ENCODE data around the gene TJP3. TPM values are rescaled to one million over a fixed set of nuclear protein-coding genes. Genes with fewer than 3 reads are reported as not detected.

TJP3 gene
- total RNA-seq, 4 donors from 2014 or later = 29.7 to 43.7 (median 39.8) TPM

- TF ChIP-seq, protein P1, sequence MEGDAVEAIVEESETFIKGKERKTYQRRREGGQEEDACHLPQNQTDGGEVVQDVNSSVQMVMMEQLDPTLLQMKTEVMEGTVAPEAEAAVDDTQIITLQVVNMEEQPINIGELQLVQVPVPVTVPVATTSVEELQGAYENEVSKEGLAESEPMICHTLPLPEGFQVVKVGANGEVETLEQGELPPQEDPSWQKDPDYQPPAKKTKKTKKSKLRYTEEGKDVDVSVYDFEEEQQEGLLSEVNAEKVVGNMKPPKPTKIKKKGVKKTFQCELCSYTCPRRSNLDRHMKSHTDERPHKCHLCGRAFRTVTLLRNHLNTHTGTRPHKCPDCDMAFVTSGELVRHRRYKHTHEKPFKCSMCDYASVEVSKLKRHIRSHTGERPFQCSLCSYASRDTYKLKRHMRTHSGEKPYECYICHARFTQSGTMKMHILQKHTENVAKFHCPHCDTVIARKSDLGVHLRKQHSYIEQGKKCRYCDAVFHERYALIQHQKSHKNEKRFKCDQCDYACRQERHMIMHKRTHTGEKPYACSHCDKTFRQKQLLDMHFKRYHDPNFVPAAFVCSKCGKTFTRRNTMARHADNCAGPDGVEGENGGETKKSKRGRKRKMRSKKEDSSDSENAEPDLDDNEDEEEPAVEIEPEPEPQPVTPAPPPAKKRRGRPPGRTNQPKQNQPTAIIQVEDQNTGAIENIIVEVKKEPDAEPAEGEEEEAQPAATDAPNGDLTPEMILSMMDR (IDR thresholded peaks at IDR 0.05) = no peak
- TF ChIP-seq POLR2A (IDR thresholded peaks at IDR 0.05) = no peak
Measured at GRCh38 chr19:3738477-3739220, 30.5 kb downstream of the TJP3 start.

DNA sequence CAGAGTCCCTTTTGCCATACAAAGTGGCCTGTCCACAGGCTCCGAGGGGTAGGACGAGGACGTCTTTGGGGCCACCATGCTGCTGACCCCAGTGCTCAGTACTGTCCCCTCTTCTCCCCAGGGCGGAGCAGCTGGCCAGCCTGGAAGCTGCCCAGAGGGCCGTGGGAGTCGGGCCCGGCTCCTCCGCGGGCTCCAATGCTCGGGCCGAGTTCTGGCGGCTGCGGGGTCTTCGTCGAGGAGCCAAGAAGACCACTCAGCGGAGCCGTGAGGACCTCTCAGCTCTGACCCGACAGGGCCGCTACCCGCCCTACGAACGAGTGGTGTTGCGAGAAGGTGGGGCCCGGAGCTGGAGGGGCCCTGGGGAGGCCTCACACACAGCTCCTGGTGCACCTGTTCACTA is 32.2 kb downstream of the TJP3 start:
- Histone ChIP-seq H3K9me3 (no peaks in the 10 kb centered on the region), H3K27ac (no peak overlapping the region), H3K4me3 (replicated peaks in 1 of 3) (no peak overlapping the region), H3K36me3 (peaks cover 14 to 19% of the 10 kb centered on the region in 2 donors), H3K4me1 (no peaks in the 10 kb centered on the region), H3K27me3 (no peaks in the 10 kb centered on the region)
- no peak for DNase-seq
- WGBS, 2 donors = 94 to 96% methylated on average over 17 to 24 of the region's 24 CpGs
- intact Hi-C loops (cut with DNase I) = no loop called here
- TF ChIP-seq, protein P1 (IDR thresholded peaks at IDR 0.05) = no peak
- no peak for TF ChIP-seq POLR2A (IDR thresholded peaks at IDR 0.05)

More at GRCh38 chr19:3738477-3739220, 30.5 kb downstream of the TJP3 start:
- Histone ChIP-seq H3K27me3 (no peaks in the 10 kb centered on the region), H3K36me3 (peaks cover 14 to 19% of the 10 kb centered on the region in 2 donors), H3K9me3 (no peaks in the 10 kb centered on the region), H3K27ac (no peak overlapping the region), H3K4me3 (replicated peaks in 1 of 3) (no peak overlapping the region), H3K4me1 (no peaks in the 10 kb centered on the region)
- 91% methylated on average over 26 to 31 of the region's 32 CpGs for WGBS, 2 donors
- intact Hi-C loops (cut with DNase I) = no loop called here
- no peak for DNase-seq

DNA sequence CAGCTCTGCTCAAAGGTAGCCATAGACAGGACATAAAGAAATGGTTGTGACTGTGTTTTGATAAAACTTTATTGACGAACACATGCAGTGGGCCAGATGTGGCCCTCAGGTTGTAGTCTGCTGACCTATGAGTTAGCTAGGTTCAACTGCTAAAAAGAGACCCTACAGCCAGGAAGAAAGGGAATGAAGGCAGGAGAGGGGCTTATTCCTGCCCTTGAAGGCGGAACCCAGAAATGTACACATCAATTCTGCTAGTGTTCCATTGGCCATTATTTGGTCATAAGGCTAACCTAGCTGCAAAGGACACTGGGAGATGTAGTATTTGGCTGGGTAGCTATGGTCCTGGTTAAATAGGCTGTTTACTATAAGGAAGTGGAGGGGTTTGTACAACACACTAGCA is 35.3 kb downstream of the TJP3 start:
- 95 to 97% methylated on average over 2 of the region's 2 CpGs for WGBS, 2 donors
- H3K27ac ChIP-seq = no peak overlapping the region
- H3K4me1 ChIP-seq = no peaks in the 10 kb centered on the region
- peaks cover 4 to 7% of the 10 kb centered on the region in 2 donors for H3K36me3 ChIP-seq
- H3K27me3 ChIP-seq = no peaks in the 10 kb centered on the region
- no peak overlapping the region for H3K4me3 ChIP-seq (replicated peaks in 1 of 3)
- H3K9me3 ChIP-seq = no peaks in the 10 kb centered on the region
- intact Hi-C loops (cut with DNase I) = no loop called here
- no peak for DNase-seq
- no peak for TF ChIP-seq POLR2A (IDR thresholded peaks at IDR 0.05)
- TF ChIP-seq, protein P1 (IDR thresholded peaks at IDR 0.05) = no peak

DNA sequence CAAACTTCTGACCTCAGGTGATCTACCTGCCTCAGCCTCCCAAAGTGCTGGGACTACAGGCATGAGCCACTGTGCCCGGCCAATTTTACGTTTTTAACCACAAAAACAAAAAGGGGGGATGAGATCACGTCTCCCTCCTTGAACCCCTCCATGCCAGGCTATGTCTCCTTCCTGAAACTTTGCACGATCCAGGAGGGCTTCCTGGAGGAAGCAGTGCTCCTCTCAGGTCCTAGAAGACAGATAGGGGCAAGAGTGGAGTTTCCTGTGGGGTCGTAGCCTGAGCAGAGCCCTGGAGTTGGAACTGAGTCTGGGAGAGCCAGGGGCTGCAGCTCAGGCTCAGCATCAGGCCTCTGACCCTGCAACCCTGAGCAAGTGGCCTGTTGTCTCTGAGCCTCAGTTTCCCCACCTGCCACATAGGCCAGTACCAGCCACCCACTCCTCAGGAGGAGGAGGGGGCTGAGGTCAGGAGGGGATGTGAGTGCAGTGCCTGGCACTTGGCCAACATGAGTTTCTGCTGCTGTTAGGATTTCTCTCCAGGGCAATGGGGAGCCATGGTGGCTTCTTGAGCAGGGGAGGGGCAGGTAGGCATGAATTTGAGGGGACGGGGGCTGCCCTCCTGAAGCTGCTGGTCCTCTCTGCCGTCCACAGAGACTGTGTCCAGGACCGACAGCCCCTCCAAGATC is 37.3 kb downstream of the TJP3 start:
- Histone ChIP-seq H3K36me3 (peaks cover 9 to 22% of the 10 kb centered on the region in 2 donors), H3K27me3 (no peaks in the 10 kb centered on the region), H3K27ac (no peak overlapping the region), H3K4me1 (no peaks in the 10 kb centered on the region), H3K9me3 (no peaks in the 10 kb centered on the region), H3K4me3 (replicated peaks in 1 of 3) (no peak overlapping the region)
- TF ChIP-seq, protein P1 (IDR thresholded peaks at IDR 0.05) = no peak
- no peak for TF ChIP-seq POLR2A (IDR thresholded peaks at IDR 0.05)
- intact Hi-C loops (cut with DNase I) = no loop called here
- WGBS, 2 donors = 64 to 98% methylated on average over 4 to 8 of the region's 8 CpGs
- DNase-seq = no peak
